ENCODE results near the gene FCHO1.

- no peak for TF ChIP-seq CTCF (IDR thresholded peaks at IDR 0.05; ENCODE audit: insufficient read depth, low read length)
- TF ChIP-seq REST (IDR thresholded peaks at IDR 0.05; ENCODE audit: insufficient replicate concordance, low read depth) = no peak
Observed at GRCh38 chr19:17794731-17795494, 43.6 kb downstream of the FCHO1 start, which contains the start of gene B3GNT3.

Measured in HL-60 (cell line).